ENCODE data around the gene TEX10. TPM values are rescaled to one million over a fixed set of nuclear protein-coding genes. Genes with fewer than 3 reads are reported as not detected.

The TEX10 gene
- total RNA-seq, 1 donor from 2014 or later = 17.2 TPM

Other genes with a start within 250 kb of the TEX10 start
- gene MSANTD3, start 74.2 kb upstream of the TEX10 start, total RNA-seq = 27.3 TPM
- not detected for gene TMEFF1, start 120.2 kb upstream of the TEX10 start, total RNA-seq
- gene CAVIN4, start 225.1 kb upstream of the TEX10 start, total RNA-seq = 0.49 TPM